ENCODE measurements around the gene SRRM4.
"Not testable (repeated sequence)": the region's sequence is repeated elsewhere in the genome, so short reads cannot be mapped to it uniquely, and the experiment has no call there.

SRRM4 gene

GRCh38 chr12:119102274-119102673 is 120.9 kb downstream of the SRRM4 start:
- H3K4me2 ChIP-seq (ENCODE audit: low read length), result no peak overlapping the region
- no peaks in the 10 kb centered on the region for H3K27me3 ChIP-seq (ENCODE audit: control insufficient read depth, insufficient read depth, low read length)

GRCh38 chr12:119102714-119103113 is 121.4 kb downstream of the SRRM4 start:
- Histone ChIP-seq H3K4me3 (ENCODE audit: low read length) (no peak overlapping the region), H3K36me3 (ENCODE audit: insufficient read depth, low read length) (no peaks in the 10 kb centered on the region), H3K27me3 (ENCODE audit: control insufficient read depth, insufficient read depth, low read length) (no peaks in the 10 kb centered on the region)

More at GRCh38 chr12:119102274-119102673, 120.9 kb downstream of the SRRM4 start:
- Histone ChIP-seq H3K9me3 (replicated peaks; ENCODE audit: low read length) (no peaks in the 10 kb centered on the region), H3K4me1 (ENCODE audit: control insufficient read depth, insufficient read depth, low read length) (no peaks in the 10 kb centered on the region), H3K9ac (ENCODE audit: low read depth, low read length) (no peak overlapping the region), H3K36me3 (ENCODE audit: insufficient read depth, low read length) (no peaks in the 10 kb centered on the region), H3K4me3 (ENCODE audit: low read length) (no peak overlapping the region)

GRCh38 chr12:119104969-119105368 is 123.6 kb downstream of the SRRM4 start:
- H3K4me3 ChIP-seq (ENCODE audit: low read length); H3K36me3 ChIP-seq (ENCODE audit: insufficient read depth, low read length); H3K4me2 ChIP-seq (ENCODE audit: low read length): not testable (repeated sequence)

More at GRCh38 chr12:119102714-119103113, 121.4 kb downstream of the SRRM4 start:
- Histone ChIP-seq H3K4me1 (ENCODE audit: control insufficient read depth, insufficient read depth, low read length) (no peaks in the 10 kb centered on the region), H3K4me2 (ENCODE audit: low read length) (no peak overlapping the region), H3K9ac (ENCODE audit: low read depth, low read length) (no peak overlapping the region), H3K9me3 (replicated peaks; ENCODE audit: low read length) (no peaks in the 10 kb centered on the region)

GRCh38 chr12:119113496-119113986 is 132.2 kb downstream of the SRRM4 start:
- Histone ChIP-seq H3K9me3 (replicated peaks; ENCODE audit: low read length) (no peaks in the 10 kb centered on the region), H3K4me3 (ENCODE audit: low read length) (no peak overlapping the region), H3K4me1 (ENCODE audit: control insufficient read depth, insufficient read depth, low read length) (no peaks in the 10 kb centered on the region), H3K27me3 (ENCODE audit: control insufficient read depth, insufficient read depth, low read length) (no peaks in the 10 kb centered on the region), H3K9ac (ENCODE audit: low read depth, low read length) (no peak overlapping the region), H3K4me2 (ENCODE audit: low read length) (no peak overlapping the region), H3K36me3 (ENCODE audit: insufficient read depth, low read length) (no peaks in the 10 kb centered on the region)

More at GRCh38 chr12:119104969-119105368, 123.6 kb downstream of the SRRM4 start:
- not testable (repeated sequence) for H3K9ac ChIP-seq (ENCODE audit: low read depth, low read length); H3K9me3 ChIP-seq (replicated peaks; ENCODE audit: low read length); H3K27me3 ChIP-seq (ENCODE audit: control insufficient read depth, insufficient read depth, low read length); H3K4me1 ChIP-seq (ENCODE audit: control insufficient read depth, insufficient read depth, low read length)

- Histone ChIP-seq H3K36me3 (ENCODE audit: insufficient read depth, low read length) (no peaks in the 10 kb centered on the region), H3K4me2 (ENCODE audit: low read length) (no peak overlapping the region), H3K4me1 (ENCODE audit: control insufficient read depth, insufficient read depth, low read length) (no peaks in the 10 kb centered on the region), H3K9ac (ENCODE audit: low read depth, low read length) (no peak overlapping the region), H3K9me3 (replicated peaks; ENCODE audit: low read length) (no peaks in the 10 kb centered on the region), H3K4me3 (ENCODE audit: low read length) (no peak overlapping the region), H3K27me3 (ENCODE audit: control insufficient read depth, insufficient read depth, low read length) (no peaks in the 10 kb centered on the region)
Measured at GRCh38 chr12:119114294-119114693, 133.0 kb downstream of the SRRM4 start.

GRCh38 chr12:119115296-119115905 is 134.1 kb downstream of the SRRM4 start:
- no peak overlapping the region for H3K4me3 ChIP-seq (ENCODE audit: low read length)
- H3K4me1 ChIP-seq (ENCODE audit: control insufficient read depth, insufficient read depth, low read length), result no peaks in the 10 kb centered on the region
- no peaks in the 10 kb centered on the region for H3K9me3 ChIP-seq (replicated peaks; ENCODE audit: low read length)
- no peaks in the 10 kb centered on the region for H3K27me3 ChIP-seq (ENCODE audit: control insufficient read depth, insufficient read depth, low read length)
- no peak overlapping the region for H3K9ac ChIP-seq (ENCODE audit: low read depth, low read length)
- no peak overlapping the region for H3K4me2 ChIP-seq (ENCODE audit: low read length)
- no peaks in the 10 kb centered on the region for H3K36me3 ChIP-seq (ENCODE audit: insufficient read depth, low read length)

- Histone ChIP-seq H3K4me1 (ENCODE audit: control insufficient read depth, insufficient read depth, low read length) (no peaks in the 10 kb centered on the region), H3K9me3 (replicated peaks; ENCODE audit: low read length) (no peaks in the 10 kb centered on the region), H3K36me3 (ENCODE audit: insufficient read depth, low read length) (no peaks in the 10 kb centered on the region), H3K9ac (ENCODE audit: low read depth, low read length) (no peak overlapping the region), H3K4me3 (ENCODE audit: low read length) (no peak overlapping the region), H3K27me3 (ENCODE audit: control insufficient read depth, insufficient read depth, low read length) (no peaks in the 10 kb centered on the region), H3K4me2 (ENCODE audit: low read length) (no peak overlapping the region)
Measured at GRCh38 chr12:119117936-119118335, 136.6 kb downstream of the SRRM4 start.

GRCh38 chr12:119118625-119119024 is 137.3 kb downstream of the SRRM4 start:
- no peaks in the 10 kb centered on the region for H3K27me3 ChIP-seq (ENCODE audit: control insufficient read depth, insufficient read depth, low read length)
- no peak overlapping the region for H3K4me3 ChIP-seq (ENCODE audit: low read length)
- H3K4me1 ChIP-seq (ENCODE audit: control insufficient read depth, insufficient read depth, low read length), result no peaks in the 10 kb centered on the region
- H3K36me3 ChIP-seq (ENCODE audit: insufficient read depth, low read length), result no peaks in the 10 kb centered on the region
- no peak overlapping the region for H3K9ac ChIP-seq (ENCODE audit: low read depth, low read length)
- no peaks in the 10 kb centered on the region for H3K9me3 ChIP-seq (replicated peaks; ENCODE audit: low read length)
- H3K4me2 ChIP-seq (ENCODE audit: low read length), result no peak overlapping the region

GRCh38 chr12:119122047-119122446 is 140.7 kb downstream of the SRRM4 start:
- Histone ChIP-seq H3K4me2 (ENCODE audit: low read length) (no peak overlapping the region), H3K27me3 (ENCODE audit: control insufficient read depth, insufficient read depth, low read length) (no peaks in the 10 kb centered on the region), H3K9me3 (replicated peaks; ENCODE audit: low read length) (no peaks in the 10 kb centered on the region), H3K9ac (ENCODE audit: low read depth, low read length) (no peak overlapping the region), H3K4me1 (ENCODE audit: control insufficient read depth, insufficient read depth, low read length) (no peaks in the 10 kb centered on the region), H3K4me3 (ENCODE audit: low read length) (no peak overlapping the region), H3K36me3 (ENCODE audit: insufficient read depth, low read length) (no peaks in the 10 kb centered on the region)

GRCh38 chr12:119122751-119123150 is 141.4 kb downstream of the SRRM4 start:
- H3K4me2 ChIP-seq (ENCODE audit: low read length), result no peak overlapping the region
- H3K36me3 ChIP-seq (ENCODE audit: insufficient read depth, low read length), result no peaks in the 10 kb centered on the region
- no peaks in the 10 kb centered on the region for H3K9me3 ChIP-seq (replicated peaks; ENCODE audit: low read length)
- no peaks in the 10 kb centered on the region for H3K4me1 ChIP-seq (ENCODE audit: control insufficient read depth, insufficient read depth, low read length)
- no peak overlapping the region for H3K4me3 ChIP-seq (ENCODE audit: low read length)
- H3K27me3 ChIP-seq (ENCODE audit: control insufficient read depth, insufficient read depth, low read length), result no peaks in the 10 kb centered on the region
- no peak overlapping the region for H3K9ac ChIP-seq (ENCODE audit: low read depth, low read length)

- H3K36me3 ChIP-seq (ENCODE audit: insufficient read depth, low read length), result no peaks in the 10 kb centered on the region
- no peak overlapping the region for H3K9ac ChIP-seq (ENCODE audit: low read depth, low read length)
- no peak overlapping the region for H3K4me3 ChIP-seq (ENCODE audit: low read length)
- no peaks in the 10 kb centered on the region for H3K4me1 ChIP-seq (ENCODE audit: control insufficient read depth, insufficient read depth, low read length)
- H3K27me3 ChIP-seq (ENCODE audit: control insufficient read depth, insufficient read depth, low read length), result no peaks in the 10 kb centered on the region
- H3K9me3 ChIP-seq (replicated peaks; ENCODE audit: low read length), result peaks cover 5% of the 10 kb centered on the region
- no peak overlapping the region for H3K4me2 ChIP-seq (ENCODE audit: low read length)
Measured at GRCh38 chr12:119128527-119128926, 147.2 kb downstream of the SRRM4 start.

- Histone ChIP-seq H3K4me1 (ENCODE audit: control insufficient read depth, insufficient read depth, low read length) (no peaks in the 10 kb centered on the region), H3K4me2 (ENCODE audit: low read length) (no peak overlapping the region), H3K27me3 (ENCODE audit: control insufficient read depth, insufficient read depth, low read length) (no peaks in the 10 kb centered on the region), H3K9me3 (replicated peaks; ENCODE audit: low read length) (peaks cover 5% of the 10 kb centered on the region), H3K36me3 (ENCODE audit: insufficient read depth, low read length) (no peaks in the 10 kb centered on the region), H3K4me3 (ENCODE audit: low read length) (no peak overlapping the region), H3K9ac (ENCODE audit: low read depth, low read length) (no peak overlapping the region)
Measured at GRCh38 chr12:119129827-119130434, 148.6 kb downstream of the SRRM4 start.
